Measurements from ENCODE around the gene PTPRR. TPM values are rescaled to one million over a fixed set of nuclear protein-coding genes. Genes with fewer than 3 reads are reported as not detected.

PTPRR gene
- total RNA-seq, 1 donor from 2014 or later, result 1.4 TPM

DNA sequence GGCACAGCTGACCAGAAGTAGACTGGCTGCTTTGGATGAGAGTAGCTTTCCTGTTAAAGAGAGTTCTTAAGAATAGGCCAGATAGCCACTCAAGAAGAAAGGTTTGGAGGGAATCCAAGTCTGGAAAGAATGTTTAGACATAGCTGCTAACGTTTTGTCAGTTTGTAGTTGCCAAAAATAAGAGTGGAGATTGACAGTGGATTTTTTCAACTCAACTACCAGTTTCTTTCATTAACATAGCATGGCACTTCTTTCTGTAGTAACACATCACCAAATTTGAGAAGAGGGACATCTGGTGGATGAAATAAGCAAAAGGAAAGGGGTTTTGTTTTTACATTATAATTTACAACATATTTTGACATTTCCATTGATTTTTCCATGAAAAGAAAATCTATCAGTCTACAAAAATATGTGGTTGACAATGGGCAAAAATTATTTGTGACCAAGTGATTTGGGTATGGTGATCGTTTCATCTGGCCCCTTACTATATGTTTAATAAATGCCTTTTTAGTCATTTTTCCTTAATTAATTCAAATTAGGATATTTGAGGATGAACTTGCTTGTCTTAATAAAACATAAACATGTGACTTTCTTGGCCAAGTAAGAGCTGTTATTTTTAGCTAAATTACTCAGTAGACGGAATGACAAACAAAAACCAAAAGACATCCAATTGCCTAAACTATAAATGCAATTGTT lies 71.1 kb downstream of the PTPRR start:
- ATAC-seq, result peak; percentile 56 to 68
- intact Hi-C loops (cut with DNase I), result no loop called here

GRCh38 chr12:70847871-70848270 lies 72.7 kb downstream of the PTPRR start:
- Histone ChIP-seq H3K4me3 (no peak overlapping the region), H3K27me3 (ENCODE audit: low read depth) (no peaks in the 10 kb centered on the region), H3K27ac (no peak overlapping the region), H3K36me3 (no peaks in the 10 kb centered on the region), H3K4me1 (peaks cover 7% of the 10 kb centered on the region), H3K9me3 (no peaks in the 10 kb centered on the region)
- TF ChIP-seq, protein P1, sequence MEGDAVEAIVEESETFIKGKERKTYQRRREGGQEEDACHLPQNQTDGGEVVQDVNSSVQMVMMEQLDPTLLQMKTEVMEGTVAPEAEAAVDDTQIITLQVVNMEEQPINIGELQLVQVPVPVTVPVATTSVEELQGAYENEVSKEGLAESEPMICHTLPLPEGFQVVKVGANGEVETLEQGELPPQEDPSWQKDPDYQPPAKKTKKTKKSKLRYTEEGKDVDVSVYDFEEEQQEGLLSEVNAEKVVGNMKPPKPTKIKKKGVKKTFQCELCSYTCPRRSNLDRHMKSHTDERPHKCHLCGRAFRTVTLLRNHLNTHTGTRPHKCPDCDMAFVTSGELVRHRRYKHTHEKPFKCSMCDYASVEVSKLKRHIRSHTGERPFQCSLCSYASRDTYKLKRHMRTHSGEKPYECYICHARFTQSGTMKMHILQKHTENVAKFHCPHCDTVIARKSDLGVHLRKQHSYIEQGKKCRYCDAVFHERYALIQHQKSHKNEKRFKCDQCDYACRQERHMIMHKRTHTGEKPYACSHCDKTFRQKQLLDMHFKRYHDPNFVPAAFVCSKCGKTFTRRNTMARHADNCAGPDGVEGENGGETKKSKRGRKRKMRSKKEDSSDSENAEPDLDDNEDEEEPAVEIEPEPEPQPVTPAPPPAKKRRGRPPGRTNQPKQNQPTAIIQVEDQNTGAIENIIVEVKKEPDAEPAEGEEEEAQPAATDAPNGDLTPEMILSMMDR (IDR thresholded peaks at IDR 0.05), result no peak
- intact Hi-C loops (cut with DNase I), result no loop called here
- no peak for ATAC-seq
- no peak for DNase-seq

More for the DNA sequence above, 71.1 kb downstream of the PTPRR start:
- Histone ChIP-seq H3K36me3 (no peaks in the 10 kb centered on the region), H3K9me3 (no peaks in the 10 kb centered on the region), H3K27me3 (ENCODE audit: low read depth) (no peaks in the 10 kb centered on the region), H3K4me3 (no peak overlapping the region), H3K4me1 (peaks cover 10% of the 10 kb centered on the region), H3K27ac (no peak overlapping the region)
- TF ChIP-seq, protein P1 (IDR thresholded peaks at IDR 0.05), result peak; percentile 35
- DNase-seq, result no peak

GRCh38 chr12:70845268-70845667 lies 75.3 kb downstream of the PTPRR start:
- TF ChIP-seq, protein P1 (IDR thresholded peaks at IDR 0.05), result no peak
- H3K4me3 ChIP-seq, result no peak overlapping the region
- H3K27ac ChIP-seq, result no peak overlapping the region
- no peaks in the 10 kb centered on the region for H3K27me3 ChIP-seq (ENCODE audit: low read depth)
- H3K4me1 ChIP-seq, result peaks cover 5% of the 10 kb centered on the region
- DNase-seq, result no peak
- intact Hi-C loops (cut with DNase I), result no loop called here
- ATAC-seq, result no peak
- no peaks in the 10 kb centered on the region for H3K9me3 ChIP-seq
- H3K36me3 ChIP-seq, result no peaks in the 10 kb centered on the region

- peak in 1 of 2 donors; percentile 28 for ATAC-seq
- Histone ChIP-seq H3K4me1 (no peaks in the 10 kb centered on the region), H3K27ac (no peak overlapping the region), H3K9me3 (no peaks in the 10 kb centered on the region), H3K4me3 (no peak overlapping the region), H3K27me3 (ENCODE audit: low read depth) (no peaks in the 10 kb centered on the region), H3K36me3 (no peaks in the 10 kb centered on the region)
- intact Hi-C loops (cut with DNase I), result no loop called here
- no peak for DNase-seq
- TF ChIP-seq, protein P1 (IDR thresholded peaks at IDR 0.05), result no peak
These were observed 77.2 kb downstream of the PTPRR start for GRCh38 chr12:70843363-70843762.

GRCh38 chr12:70842942-70843341 lies 77.6 kb downstream of the PTPRR start:
- H3K4me1 ChIP-seq, result no peaks in the 10 kb centered on the region
- no peaks in the 10 kb centered on the region for H3K9me3 ChIP-seq
- H3K36me3 ChIP-seq, result no peaks in the 10 kb centered on the region
- TF ChIP-seq, protein P1 (IDR thresholded peaks at IDR 0.05), result no peak
- DNase-seq (no peak), ATAC-seq (no peak)
- intact Hi-C loops (cut with DNase I), result no loop called here
- H3K27me3 ChIP-seq (ENCODE audit: low read depth), result no peaks in the 10 kb centered on the region
- H3K4me3 ChIP-seq, result no peak overlapping the region
- H3K27ac ChIP-seq, result no peak overlapping the region
